Measurements from ENCODE around the gene GPR137. TPM values are rescaled to one million over a fixed set of nuclear protein-coding genes. Genes with fewer than 3 reads are reported as not detected.

Gene GPR137, protein sequence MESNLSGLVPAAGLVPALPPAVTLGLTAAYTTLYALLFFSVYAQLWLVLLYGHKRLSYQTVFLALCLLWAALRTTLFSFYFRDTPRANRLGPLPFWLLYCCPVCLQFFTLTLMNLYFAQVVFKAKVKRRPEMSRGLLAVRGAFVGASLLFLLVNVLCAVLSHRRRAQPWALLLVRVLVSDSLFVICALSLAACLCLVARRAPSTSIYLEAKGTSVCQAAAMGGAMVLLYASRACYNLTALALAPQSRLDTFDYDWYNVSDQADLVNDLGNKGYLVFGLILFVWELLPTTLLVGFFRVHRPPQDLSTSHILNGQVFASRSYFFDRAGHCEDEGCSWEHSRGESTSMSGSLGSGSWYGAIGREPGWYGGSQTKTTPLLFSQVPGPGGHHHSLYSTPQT
- total RNA-seq = 4.4 and 11.0 TPM in 2 replicates

DNA sequence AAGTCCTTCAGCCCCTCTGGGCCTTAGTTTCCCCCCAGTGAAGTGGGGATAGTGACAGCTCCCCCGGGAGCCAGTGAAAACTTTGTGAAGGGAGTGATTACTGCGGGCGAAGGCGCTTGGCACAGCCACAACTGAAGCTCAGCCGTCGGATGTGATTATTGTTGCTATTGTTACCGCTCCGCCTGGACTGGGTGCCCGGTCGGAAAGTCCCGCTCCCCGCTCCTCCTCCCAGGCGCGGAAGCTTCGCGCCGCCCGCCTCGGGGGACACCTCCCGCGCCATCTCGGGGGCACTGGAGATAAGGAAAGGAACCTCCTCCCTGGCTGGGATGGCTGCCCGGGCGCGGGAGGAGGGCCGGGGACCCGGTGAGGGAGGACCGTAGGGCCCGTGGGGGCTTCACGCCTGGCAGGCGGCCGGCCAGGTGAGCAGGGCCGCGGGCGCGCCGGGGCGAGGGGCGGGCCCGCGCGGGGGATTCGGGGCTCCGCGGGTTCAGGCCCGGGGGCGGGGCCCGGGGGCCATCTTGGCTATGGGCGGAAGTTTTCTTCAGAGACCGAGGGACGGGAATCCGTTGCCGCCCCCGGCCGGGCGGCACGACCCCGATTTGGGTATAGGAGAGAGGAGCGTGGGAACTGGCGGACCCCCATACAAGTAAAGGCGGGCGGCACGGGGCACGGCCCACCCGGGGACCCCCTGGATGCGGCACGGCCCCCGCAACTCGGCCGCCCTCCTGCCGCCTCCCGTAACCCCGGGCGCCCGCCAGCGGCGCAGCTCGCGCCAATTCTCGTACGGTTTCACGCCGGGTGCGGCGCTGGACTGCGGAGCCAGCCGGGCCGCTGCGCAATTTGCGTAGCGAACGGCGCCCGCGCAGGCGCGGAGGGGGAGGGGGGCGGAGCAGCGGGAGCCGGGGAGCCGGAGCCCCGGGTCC lies at the start of gene GPR137:
TSS of gene GPR137 (plus strand) at position 887 of the 923 bp plus-strand sequence. CDS start 677 bp downstream, outside the sequence.

DNA sequence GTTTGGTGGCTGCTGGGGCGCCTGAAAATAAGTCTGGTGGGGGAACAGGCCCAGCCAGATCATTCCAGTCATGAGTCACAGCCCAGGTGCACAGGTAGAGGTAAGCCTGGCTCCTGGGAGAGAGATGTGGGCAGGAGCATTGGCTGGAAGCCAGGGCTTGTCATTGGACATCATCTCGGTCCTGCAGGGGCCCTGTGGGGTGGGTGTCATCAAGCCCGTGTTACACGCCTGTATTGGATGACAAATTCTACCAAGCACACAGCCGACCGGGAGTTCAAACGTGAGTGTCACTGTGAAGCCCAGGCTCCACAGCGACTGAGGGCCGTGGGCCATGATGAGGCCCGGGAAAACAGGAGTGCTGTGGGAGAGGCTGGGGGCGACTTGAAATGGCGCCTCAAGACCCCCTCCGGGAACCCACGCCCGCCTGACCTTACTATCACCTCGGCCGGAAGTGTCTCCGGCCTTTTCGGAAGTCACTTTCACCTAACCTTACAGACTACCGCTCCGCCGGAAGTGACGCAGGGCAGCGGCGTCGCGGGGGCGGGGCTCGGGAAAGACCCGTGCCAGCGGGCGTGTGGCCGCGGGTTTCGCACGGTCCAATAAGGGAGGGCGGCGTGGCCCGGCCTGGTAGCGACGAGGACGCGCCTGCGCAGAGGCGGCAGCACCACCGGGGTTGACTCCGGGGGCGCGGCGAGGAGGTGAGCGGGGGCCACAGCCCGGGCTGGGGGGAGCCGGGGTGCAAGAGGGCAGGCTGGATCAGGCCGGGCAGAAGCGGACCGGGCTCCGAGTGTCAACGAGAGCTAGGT lies 45.0 kb upstream of the GPR137 start, which contains the start of gene FKBP2:
TSS of gene FKBP2 (plus strand) at position 661 of the 806 bp plus-strand sequence. CDS start 1,293 bp downstream, outside the sequence.

DNA sequence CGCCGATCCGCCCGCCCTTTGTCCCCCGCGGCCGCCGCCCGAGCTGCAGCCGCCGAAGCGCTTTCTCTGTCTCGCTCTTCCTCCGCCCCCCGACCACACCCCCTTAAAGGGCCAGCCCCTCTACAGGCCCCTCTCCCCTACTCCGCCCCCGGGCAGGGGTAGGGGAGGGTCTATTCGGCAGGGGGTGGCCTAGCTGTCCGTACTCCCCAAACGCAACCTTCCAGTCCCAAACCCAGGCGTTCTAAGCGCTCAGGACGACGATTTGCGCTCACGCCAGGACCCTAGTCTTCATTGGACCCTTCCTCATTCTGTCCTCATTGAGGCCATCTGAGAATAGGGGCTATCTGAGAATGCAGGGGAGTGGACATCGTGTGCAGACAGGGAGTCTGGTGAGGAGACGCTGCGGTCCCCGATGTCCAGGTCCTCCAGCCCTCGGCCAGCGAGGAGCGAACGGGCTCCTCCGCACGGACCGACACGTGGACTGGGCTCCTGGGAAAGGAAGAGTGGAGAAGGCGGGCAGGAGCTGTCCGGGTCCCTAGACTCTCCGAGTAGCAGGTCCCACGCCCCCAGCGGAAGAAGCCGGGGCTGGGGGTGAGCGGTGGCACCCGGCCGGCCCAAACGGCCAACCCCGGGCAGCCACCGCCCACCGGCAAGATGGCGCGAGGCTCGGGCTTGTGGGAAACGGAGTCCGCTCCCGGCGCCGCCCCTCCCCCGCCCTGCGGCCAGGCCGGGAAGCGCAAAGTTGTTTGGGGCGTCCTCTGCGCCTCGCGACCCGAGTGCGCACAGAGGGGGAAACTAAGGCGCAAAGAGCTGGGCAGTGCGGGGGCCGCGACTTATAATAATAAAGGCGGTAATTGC lies 38.5 kb upstream of the GPR137 start, which contains the start of gene PPP1R14B:
TSS of gene PPP1R14B (minus strand) at position 73 of the 858 bp plus-strand sequence. CDS start 270 bp downstream, outside the sequence.

DNA sequence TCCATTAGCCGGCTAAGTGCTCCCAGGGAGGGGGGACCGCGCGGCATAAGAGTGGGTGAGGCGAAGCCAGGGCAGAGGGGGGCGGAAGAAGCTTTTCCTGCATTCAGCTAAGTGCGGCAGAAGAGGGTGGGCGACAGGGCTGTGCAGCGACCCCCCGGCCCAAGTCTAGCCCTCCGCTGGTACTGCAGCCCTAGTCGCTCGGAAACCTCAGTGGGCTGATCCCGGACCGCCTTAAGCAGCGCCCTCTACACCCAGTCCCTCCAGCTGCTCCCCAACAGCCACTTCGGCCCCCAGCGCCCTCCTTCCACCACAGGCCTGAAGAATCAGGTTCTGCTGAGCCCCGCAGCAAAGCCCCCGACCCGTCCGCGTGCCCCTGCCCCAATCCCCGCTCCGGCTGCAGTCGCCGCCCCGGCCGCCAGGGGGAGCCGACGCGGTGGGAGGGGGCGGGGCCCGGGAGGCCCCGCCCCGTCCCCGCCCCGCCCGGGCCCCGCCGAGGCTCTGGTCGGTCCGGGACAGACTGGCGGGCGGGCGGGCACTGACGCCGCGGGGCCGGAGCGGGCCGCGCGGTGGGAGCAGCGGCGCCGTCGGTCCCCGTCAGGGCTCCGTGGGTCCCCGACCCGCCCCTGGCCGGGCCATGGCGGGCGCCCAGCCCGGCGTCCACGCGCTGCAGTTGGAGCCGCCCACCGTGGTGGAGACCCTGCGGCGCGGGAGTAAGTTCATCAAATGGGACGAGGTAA lies 34.5 kb upstream of the GPR137 start, which contains the start of gene PLCB3:
TSS of gene PLCB3 (plus strand) at position 515 of the 737 bp plus-strand sequence. CDS start at position 635, 120 bp downstream.

DNA sequence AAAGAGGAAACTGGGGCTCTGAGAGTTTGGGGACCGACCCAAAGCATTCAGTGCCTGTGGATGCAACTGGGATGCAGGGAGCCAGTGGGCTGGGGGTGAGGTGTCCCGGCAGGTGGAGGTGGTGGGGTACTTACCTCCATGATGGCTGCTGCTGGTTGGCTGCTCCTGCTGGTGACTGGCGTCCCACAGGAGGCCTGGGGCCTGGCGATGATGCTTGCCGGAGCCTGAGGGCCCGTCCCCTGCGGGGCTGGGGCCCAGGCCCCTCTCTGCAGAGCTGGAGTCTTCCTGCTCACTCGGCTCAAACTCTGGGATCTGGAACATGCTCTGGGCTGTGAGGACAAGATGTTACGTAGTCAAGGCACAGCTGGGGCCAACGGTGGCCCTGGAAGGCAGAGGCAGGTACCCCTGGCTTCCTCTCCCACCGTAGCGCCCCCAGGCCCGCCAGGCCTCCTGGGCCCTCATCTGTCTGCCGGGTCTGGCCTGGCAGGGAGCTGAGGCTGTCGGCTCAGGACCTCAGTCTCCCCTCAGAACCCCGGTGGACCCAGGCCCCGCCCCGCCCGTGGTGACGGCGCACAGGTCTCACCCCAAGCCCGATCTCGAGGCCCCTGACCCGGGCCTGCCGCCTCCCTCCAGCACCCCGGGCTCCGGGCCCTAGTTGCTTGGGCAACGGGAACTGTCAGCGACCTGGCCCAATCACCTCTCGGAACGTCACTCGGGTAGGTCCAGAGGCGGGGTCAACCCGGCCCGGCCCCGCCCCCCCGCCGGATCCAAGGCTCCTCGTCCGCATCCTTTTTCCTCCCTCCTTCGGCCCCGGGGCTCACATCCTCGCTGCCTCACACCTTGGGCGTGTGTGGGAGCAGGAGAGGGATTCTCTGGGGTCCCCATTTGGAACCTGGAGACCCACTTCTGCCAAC lies 1.3 kb upstream of the GPR137 start, which contains the start of gene BAD:
TSS of gene BAD (minus strand) at position 618 of the 914 bp plus-strand sequence. CDS start at position 321, 297 bp downstream.

DNA sequence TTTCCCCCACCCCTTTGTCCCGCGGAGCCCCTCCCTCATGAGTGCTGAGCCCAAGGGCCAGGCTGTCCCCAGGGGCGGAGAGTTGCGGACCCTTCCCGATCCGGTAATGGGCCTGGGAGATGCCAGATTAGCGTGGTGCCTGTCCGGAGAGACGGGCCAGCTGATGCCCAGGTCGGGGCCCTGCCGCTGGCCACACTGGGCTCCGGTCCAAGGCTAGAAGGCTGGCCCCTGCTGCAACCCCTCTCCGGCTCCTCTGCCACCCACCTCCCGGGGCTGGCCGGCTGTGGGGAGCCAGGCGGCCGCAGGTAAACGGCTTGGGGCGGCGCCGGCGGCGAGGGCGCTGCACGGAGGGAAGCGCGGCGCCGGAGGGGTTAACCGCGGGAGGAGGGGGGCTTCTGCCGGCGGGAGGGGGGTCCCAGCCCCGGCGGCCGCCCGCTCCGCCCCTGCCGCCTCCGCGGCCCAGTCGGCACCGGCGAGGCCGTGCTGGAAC lies 5.7 kb downstream of the GPR137 start, which contains the start of gene KCNK4:
TSS of gene KCNK4 (plus strand) at position 41 of the 490 bp plus-strand sequence. CDS start 1,717 bp downstream, outside the sequence.

DNA sequence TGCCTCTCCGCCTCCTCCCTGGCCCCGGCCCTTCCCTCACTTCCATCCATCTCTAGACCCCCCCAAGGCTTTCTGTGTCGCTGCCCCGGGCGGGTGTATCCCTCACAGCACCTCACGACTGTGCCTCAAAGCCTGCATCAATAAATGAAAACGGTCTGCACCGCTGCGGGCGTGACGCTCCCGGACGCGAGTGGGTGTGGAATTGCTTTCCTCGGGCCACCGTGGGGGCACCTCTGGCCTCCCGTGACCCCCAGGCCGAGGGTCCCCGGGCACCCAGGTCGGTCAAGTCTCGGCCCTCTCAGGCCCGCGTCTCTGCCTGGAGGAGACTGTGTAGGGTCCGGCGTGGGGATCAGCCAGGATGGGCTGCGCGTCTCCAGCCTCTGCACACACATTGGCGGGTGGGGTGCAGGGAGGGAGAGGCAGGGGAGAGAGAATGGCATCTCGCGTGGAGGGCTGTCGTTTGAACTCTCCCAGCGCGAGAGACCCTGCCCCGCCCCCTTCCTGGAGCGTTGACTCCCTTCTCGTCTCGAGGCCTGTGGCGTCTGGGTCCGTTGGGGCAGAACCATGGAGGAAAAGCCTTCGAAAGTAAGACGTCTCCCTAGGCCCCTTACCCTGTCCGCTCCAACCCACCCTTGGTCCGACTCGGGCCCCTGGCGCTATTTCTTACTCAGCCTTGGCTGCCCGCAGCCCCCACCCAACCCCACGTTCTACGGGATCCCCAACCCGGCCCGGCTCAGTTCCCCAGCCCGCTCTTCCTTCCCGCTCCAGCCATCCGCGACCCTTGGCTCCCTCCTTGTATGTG lies 14.4 kb downstream of the GPR137 start, which contains the start of gene CATSPERZ:
TSS of gene CATSPERZ (plus strand) at position 512 of the 802 bp plus-strand sequence. CDS start at position 565, 53 bp downstream.

DNA sequence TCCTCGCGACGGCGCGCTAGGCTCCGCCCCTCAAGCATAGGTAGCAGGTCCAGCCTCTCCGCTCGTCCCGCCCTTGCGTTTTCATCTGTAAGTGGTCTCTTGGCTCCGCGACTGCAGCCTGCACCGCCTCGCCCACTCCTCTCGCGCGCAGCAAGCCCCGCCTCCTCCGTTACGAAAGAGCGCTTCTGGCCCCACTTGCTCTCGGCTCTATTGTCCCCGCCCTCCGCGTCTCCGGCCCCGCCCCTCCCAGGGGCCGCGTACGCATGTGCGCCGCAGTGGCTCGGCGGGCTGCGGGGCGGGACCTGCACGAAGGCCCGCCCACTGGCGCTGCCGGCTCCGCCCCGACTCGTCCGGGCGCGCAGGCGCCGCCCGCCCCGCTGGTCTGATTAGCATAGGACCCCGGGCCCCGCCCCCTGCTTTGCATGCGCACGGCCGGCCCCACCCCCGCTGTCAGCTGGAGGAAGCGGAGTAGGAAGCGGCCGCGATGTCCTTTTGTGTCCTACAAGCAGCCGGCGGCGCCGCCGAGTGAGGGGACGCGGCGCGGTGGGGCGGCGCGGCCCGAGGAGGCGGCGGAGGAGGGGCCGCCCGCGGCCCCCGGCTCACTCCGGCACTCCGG lies 19.5 kb downstream of the GPR137 start, which contains the start of gene ESRRA:
TSS of gene ESRRA (plus strand) at position 450 of the 616 bp plus-strand sequence. CDS start 1,656 bp downstream, outside the sequence.

DNA sequence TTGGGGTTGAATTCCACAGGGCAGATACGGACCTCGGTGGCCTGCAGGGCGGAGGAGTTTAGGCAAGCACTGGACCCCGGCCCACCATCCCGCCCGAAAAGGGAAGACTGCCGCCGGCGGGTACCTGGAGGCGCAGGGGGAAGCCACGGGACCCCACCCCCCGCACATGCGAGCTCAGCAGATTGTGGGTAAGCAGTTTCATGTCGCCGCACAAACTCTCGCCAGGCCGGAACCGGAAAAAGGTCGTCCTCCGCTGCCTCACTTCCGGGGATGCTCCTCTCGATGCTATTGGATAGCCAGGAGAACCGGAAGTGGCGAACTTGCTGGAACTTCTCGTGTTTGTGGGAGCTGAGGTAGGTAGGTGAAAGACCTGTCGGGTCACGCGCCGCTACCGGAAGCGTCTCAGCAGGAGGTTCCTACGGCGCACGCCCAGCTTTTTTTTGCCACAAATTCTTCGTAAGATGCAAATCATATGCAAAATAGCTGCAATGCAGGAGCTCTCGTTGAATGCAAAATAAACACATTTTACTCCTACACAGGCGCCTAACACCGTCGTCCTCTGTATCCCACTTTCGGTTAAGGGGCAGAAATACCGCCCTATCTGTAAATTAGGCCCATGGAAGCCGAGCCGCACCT lies 31.8 kb downstream of the GPR137 start, which contains the start of gene TRMT112:
TSS of gene TRMT112 (minus strand) at position 235 of the 636 bp plus-strand sequence. CDS start at position 202, 33 bp downstream.

DNA sequence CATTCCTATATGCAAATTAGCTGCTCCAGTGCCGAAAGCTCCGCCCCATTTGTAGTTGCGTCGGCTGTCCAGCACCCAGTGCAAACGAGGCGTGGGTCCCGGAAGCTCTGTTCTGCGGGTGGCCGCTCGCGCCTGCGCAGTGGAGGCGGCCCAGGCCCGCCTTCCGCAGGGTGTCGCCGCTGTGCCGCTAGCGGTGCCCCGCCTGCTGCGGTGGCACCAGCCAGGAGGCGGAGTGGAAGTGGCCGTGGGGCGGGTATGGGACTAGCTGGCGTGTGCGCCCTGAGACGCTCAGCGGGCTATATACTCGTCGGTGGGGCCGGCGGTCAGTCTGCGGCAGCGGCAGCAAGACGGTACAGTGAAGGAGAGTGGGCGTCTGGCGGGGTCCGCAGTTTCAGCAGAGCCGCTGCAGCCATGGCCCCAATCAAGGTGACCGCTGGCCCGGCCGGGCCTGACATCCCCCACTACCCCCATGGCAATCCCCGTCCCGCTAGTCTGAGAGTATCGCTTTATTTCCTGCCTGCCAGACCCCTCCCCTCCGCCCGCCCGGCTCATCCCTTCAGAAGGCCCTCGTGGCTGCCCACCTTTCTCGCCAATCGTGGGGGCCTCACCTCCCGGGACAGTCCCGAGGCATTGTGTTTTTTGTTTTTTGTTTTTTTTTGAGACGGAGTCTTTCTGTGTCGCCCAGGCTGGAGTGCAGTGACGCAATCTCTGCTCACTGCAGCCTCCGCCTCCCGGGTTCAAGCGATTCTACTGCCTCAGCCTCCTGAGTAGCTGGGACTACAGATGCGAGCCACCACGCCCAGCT lies 32.5 kb downstream of the GPR137 start, which contains the start of gene PRDX5:
TSS of gene PRDX5 (plus strand) at position 161 of the 805 bp plus-strand sequence. CDS start at position 256, 95 bp downstream.

Other genes starting within 250 kb of the GPR137 start
- gene FLRT1, start 249.9 kb upstream of the GPR137 start, total RNA-seq = 0.14 and 0.34 TPM in 2 replicates
- gene MACROD1, start 119.7 kb upstream of the GPR137 start, total RNA-seq = 19.4 and 26.3 TPM in 2 replicates
- gene STIP1, start 99.7 kb upstream of the GPR137 start, total RNA-seq = 101 and 162 TPM in 2 replicates
- gene FERMT3, start 79.1 kb upstream of the GPR137 start, total RNA-seq = 0.34 and 0.71 TPM in 2 replicates
- gene TRPT1, start 59.7 kb upstream of the GPR137 start, total RNA-seq = 12.4 and 13.7 TPM in 2 replicates
- 39.4 and 69.4 TPM in 2 replicates for gene NUDT22, start 59.6 kb upstream of the GPR137 start, total RNA-seq
- 10.3 and 16.2 TPM in 2 replicates for gene DNAJC4, start 55.3 kb upstream of the GPR137 start, total RNA-seq
- 11.3 and 22.2 TPM in 2 replicates for gene VEGFB, start 51.3 kb upstream of the GPR137 start, total RNA-seq
- 47.3 and 103 TPM in 2 replicates for gene FKBP2, start 44.8 kb upstream of the GPR137 start, total RNA-seq
- 145 and 308 TPM in 2 replicates for gene PPP1R14B, start 38.9 kb upstream of the GPR137 start, total RNA-seq
- 26.7 and 46.3 TPM in 2 replicates for gene PLCB3, start 34.3 kb upstream of the GPR137 start, total RNA-seq
- gene BAD, start 1.2 kb upstream of the GPR137 start, total RNA-seq = 35.6 and 76.6 TPM in 2 replicates
- not detected in 2 replicates for gene KCNK4, start 5.5 kb downstream of the GPR137 start, total RNA-seq
- 0.14 and 0.34 TPM in 2 replicates for gene CATSPERZ, start 14.5 kb downstream of the GPR137 start, total RNA-seq
- 85.4 and 102 TPM in 2 replicates for gene ESRRA, start 19.7 kb downstream of the GPR137 start, total RNA-seq
- gene TRMT112, start 31.7 kb downstream of the GPR137 start, total RNA-seq = 120 and 340 TPM in 2 replicates
- gene PRDX5, start 32.3 kb downstream of the GPR137 start, total RNA-seq = 188 and 482 TPM in 2 replicates
- gene CCDC88B, start 54.4 kb downstream of the GPR137 start, total RNA-seq = 2.1 and 2.7 TPM in 2 replicates
- gene RPS6KA4, start 73.3 kb downstream of the GPR137 start, total RNA-seq = 44.1 and 54.2 TPM in 2 replicates